K562 (cell line): ENCODE results near the gene RAPGEF5. TPM values are rescaled to one million over a fixed set of nuclear protein-coding genes. Genes with fewer than 3 reads are reported as not detected.

Source experiments
- ATAC-seq: fragments of 200-7000 bp; cut with Tn5 transposase; 3 replicates; pipeline ENCODE4 v1.9.1; 2020; ENCODE audit warnings: moderate library complexity
- BruUV-seq: library from RNA; stranded (reverse); fragments of 400-500 nt; replicated peaks from 2 replicates; lab custom pipeline; 2021; lab: Mats Ljungman, UMichigan
- CTCF ChIA-PET: fragments of 300-600 bp; formaldehyde crosslinking; extraction: SDS; loops from one replicate; lab custom pipeline; 2021; ENCODE audit warnings: low intra/inter-chr PET ratio; lab: Yijun Ruan, JAX
- POLR2A ChIA-PET: fragments of 300-600, 350-650 bp; sonication (Branson Sonifier 250); formaldehyde crosslinking; extraction: SDS; loops from one replicate; lab custom pipeline; 2021; ENCODE audit warnings: antibody characterized with exemption, inconsistent platforms; lab: Yijun Ruan, JAX
- DNase-seq, 4 experiments: peaks; one replicate each; pipeline versions ENCODE4 v3.0.0 to v3.0.0-alpha.2; 2011 to 2018; ENCODE audit warnings: low spot score in 3 of 4, mixed read lengths in 3 of 4; ENCODE audit errors: extremely low read depth in 1 of 4
- FAIRE-seq: peaks from 2 replicates; lab custom pipeline; 2011; peaks lifted over from hg19 to GRCh38; lab: Jason Lieb, UNC
- H2AFZ ChIP-seq: 2 replicates; pipeline ENCODE4 v1.6.0; 2011; ENCODE audit warnings: low read depth, low read length, control low read depth, inconsistent platforms
- H3K27ac ChIP-seq: fragments of 200-600 bp; 3 replicates; pipeline ENCODE4 v1.8.0; 2011; ENCODE audit warnings: low read depth, mild to moderate bottlenecking, control low read depth, inconsistent platforms, low read length, moderate library complexity, mixed read lengths; ENCODE audit errors: extremely low read depth
- H3K27me3 ChIP-seq, 2 experiments: fragments of 300-600 bp in 1 of 2; 2 replicates in 1 of 2; 3 replicates in 1 of 2; pipeline versions ENCODE4 v1.6.0 to v1.8.0; 2011; ENCODE audit warnings: inconsistent platforms in 2 of 2, low read length in 2 of 2, mild to moderate bottlenecking in 1 of 2, mixed read lengths in 1 of 2, moderate library complexity in 1 of 2; ENCODE audit not compliant: control insufficient read depth in 2 of 2, insufficient read depth in 2 of 2
- H3K36me3 ChIP-seq: fragments of 300-600 bp; 3 replicates; pipeline ENCODE4 v1.8.0; 2011; ENCODE audit warnings: mild to moderate bottlenecking, low read length, inconsistent platforms; ENCODE audit not compliant: control insufficient read depth, insufficient read depth
- H3K4me1 ChIP-seq, 2 experiments: fragments of 200-600 bp in 1 of 2; replicated peaks in 1 of 2; 2 replicates in 1 of 2; 3 replicates in 1 of 2; pipeline versions ENCODE4 v1.5.1 to v1.8.0; 2011; ENCODE audit warnings: inconsistent platforms in 2 of 2, low read length in 2 of 2, mild to moderate bottlenecking in 1 of 2, mixed read lengths in 1 of 2, moderate library complexity in 1 of 2; ENCODE audit not compliant: control insufficient read depth in 2 of 2, insufficient read depth in 2 of 2
- H3K4me2 ChIP-seq: 2 replicates; pipeline ENCODE4 v1.6.1; 2011; ENCODE audit warnings: low read length, control low read depth, inconsistent platforms, mixed read lengths; ENCODE audit not compliant: insufficient read depth
- H3K4me3 ChIP-seq: fragments of 200-600 bp; sonication (generic), shearing (Covaris generic); 2 replicates; pipeline ENCODE4 v1.5.1; 2016; ENCODE audit warnings: control low read depth, inconsistent platforms
- H3K79me2 ChIP-seq: fragments of 200-600 bp; 3 replicates; pipeline ENCODE4 v1.8.0; 2011; ENCODE audit warnings: low read length, inconsistent platforms; ENCODE audit not compliant: control insufficient read depth, insufficient read depth
- H3K9ac ChIP-seq, 2 experiments: 2 replicates each; pipeline versions ENCODE4 v1.6.0 to v1.6.1; 2011; ENCODE audit warnings: low read depth in 2 of 2, low read length in 2 of 2, control low read depth in 1 of 2, inconsistent platforms in 1 of 2, mild to moderate bottlenecking in 1 of 2, mixed read lengths in 1 of 2; ENCODE audit not compliant: insufficient read depth in 1 of 2
- H3K9me1 ChIP-seq: one replicate; pipeline ENCODE4 v1.6.0; 2011; ENCODE audit warnings: inconsistent platforms, mild to moderate bottlenecking, low read length, moderate library complexity; ENCODE audit not compliant: control insufficient read depth, insufficient read depth
- H3K9me3 ChIP-seq: replicated peaks from 2 replicates; pipeline ENCODE4 v1.5.1; 2011; ENCODE audit warnings: low read depth, low read length, inconsistent platforms; ENCODE audit not compliant: control insufficient read depth, insufficient read depth
- H4K20me1 ChIP-seq: replicated peaks from 2 replicates; pipeline ENCODE4 v1.6.1; 2011; ENCODE audit warnings: low read length, inconsistent platforms, mixed read lengths; ENCODE audit not compliant: control insufficient read depth, insufficient read depth
- HNRNPL ChIP-seq: fragments of 200-400 bp; formaldehyde crosslinking; IDR thresholded peaks from 2 replicates; pipeline ENCODE4 v1.6.1; 2017; ENCODE audit warnings: low read depth, mild to moderate bottlenecking, low read length
- PHTF2 ChIP-seq: fragments of 250-450 bp; sonication (Bioruptor Pico); IDR thresholded peaks from 2 replicates; pipeline ENCODE4 v1.5.0; 2021; ENCODE audit warnings: mild to moderate bottlenecking
- SMAD4 ChIP-seq: fragments of 250-450 bp; sonication (Bioruptor Pico); conservative IDR thresholded peaks from 2 replicates; pipeline ENCODE4 v1.8.0; 2021; ENCODE audit warnings: inconsistent platforms, mild to moderate bottlenecking, moderate library complexity
- WGBS: fragments of 100-300 bp; shearing (Covaris generic); methylation state at CpG from one replicate; pipeline ENCODE4 v1.1.6; 2016; ENCODE audit warnings: low coverage, mixed read lengths; ENCODE audit not compliant: insufficient coverage; ENCODE audit errors: missing lambda C conversion rate; 5-methylcytosine and 5-hydroxymethylcytosine counted together
- in situ Hi-C: fragments of 300-500 bp; cut with MboI; formaldehyde crosslinking; loops from 4 replicates; pipeline ENCODE4 v1.15.0; 2018; ENCODE audit warnings: inconsistent platforms, mixed read lengths
- intact Hi-C: fragments of 100-400 bp; cut with micrococcal nuclease; formaldehyde crosslinking; loops from 2 replicates; pipeline ENCODE4 v1.14.2; 2022
- polyA plus RNA-seq, 8 experiments: library from polyadenylated mRNA; depleted of rRNA in 4 of 8; stranded (reverse) in 5 of 8; unstranded in 3 of 8; fragments of >200 nt; fragmentation: Nextera tagmentation in 2 of 8; fragmentation: Illumina TruSeq in 1 of 8; extraction: Ambion mirVana in 2 of 8; extraction: Trizol in 1 of 8; gene quantifications; 2 replicates each; pipeline versions ENCODE4 v1.2.1 to v1.2.3, GENCODE V29; 2011 to 2014; ENCODE audit warnings: inconsistent platforms in 1 of 8, missing spikeins in 1 of 8
- total RNA-seq, 7 experiments: library from RNA; depleted of rRNA in 6 of 7; stranded (reverse); fragments of >200 nt in 6 of 7; fragmentation: Illumina TruSeq in 2 of 7; extraction: Trizol in 2 of 7; gene quantifications; 2 replicates each; pipeline versions ENCODE4 v1.2.1 to v1.2.3, GENCODE V29; 2011 to 2021; ENCODE audit warnings: low replicate concordance in 1 of 7
- TF ChIP-seq, protein P1 (sequence below): IDR thresholded peaks from 3 replicates; pipeline ENCODE4 v1.6.1; 2011; ENCODE audit warnings: borderline replicate concordance, mild to moderate bottlenecking; ENCODE audit not compliant: insufficient read length, insufficient read depth

The RAPGEF5 gene
- total and polyA plus RNA-seq, 9 of the 15 experiments (the other 6 are each of a cell fraction or from before 2014, with no cell fraction given): 0.39 to 2.0 (median 1.1) TPM

- in situ Hi-C loops: no loop called here
- Histone ChIP-seq H3K4me3 (no peak overlapping the region), H3K4me2 (no peak overlapping the region), H2AFZ (no peak overlapping the region), H3K9ac (no peak overlapping the region), H4K20me1 (no peaks in the 10 kb centered on the region), H3K27me3 (no peaks in the 10 kb centered on the region), H3K79me2 (no peaks in the 10 kb centered on the region), H3K27ac (no peak overlapping the region), H3K4me1 (no peaks in the 10 kb centered on the region), H3K9me1 (no peaks in the 10 kb centered on the region), H3K9me3 (no peaks in the 10 kb centered on the region; the same call in 1 of the 2 replicates), H3K36me3 (no peaks in the 10 kb centered on the region)
- DNase-seq (no peak), ATAC-seq (no peak; the same call in 2 of the 3 replicates), FAIRE-seq (no peak)
- no TSS peak for BruUV-seq
- intact Hi-C loops: no loop called here
- CTCF ChIA-PET: no interaction called here
- WGBS: 23% methylated on average over 2 of the region's 2 CpGs
- POLR2A ChIA-PET: no interaction called here
- TF ChIP-seq, protein P1, sequence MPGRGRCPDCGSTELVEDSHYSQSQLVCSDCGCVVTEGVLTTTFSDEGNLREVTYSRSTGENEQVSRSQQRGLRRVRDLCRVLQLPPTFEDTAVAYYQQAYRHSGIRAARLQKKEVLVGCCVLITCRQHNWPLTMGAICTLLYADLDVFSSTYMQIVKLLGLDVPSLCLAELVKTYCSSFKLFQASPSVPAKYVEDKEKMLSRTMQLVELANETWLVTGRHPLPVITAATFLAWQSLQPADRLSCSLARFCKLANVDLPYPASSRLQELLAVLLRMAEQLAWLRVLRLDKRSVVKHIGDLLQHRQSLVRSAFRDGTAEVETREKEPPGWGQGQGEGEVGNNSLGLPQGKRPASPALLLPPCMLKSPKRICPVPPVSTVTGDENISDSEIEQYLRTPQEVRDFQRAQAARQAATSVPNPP: no peak
- TF ChIP-seq HNRNPL (no peak), SMAD4 (CRISPR knock-in tag) (peak; percentile 45; the same call in 1 of the 2 replicates), PHTF2 (no peak)
- TF ChIP-seq, all 486 proteins: peak for 1
Measured at GRCh38 chr7:22241805-22242390, 115.1 kb downstream of the RAPGEF5 start.
